ENCODE results near the gene CHRND. TPM values are rescaled to one million over a fixed set of nuclear protein-coding genes. Genes with fewer than 3 reads are reported as not detected.

Gene CHRND
- total and polyA plus RNA-seq, 2 of the 13 experiments (the other 11 are each of a cell fraction or from before 2014, with no cell fraction given), result 0.18 TPM; not detected in 1

- TF ChIP-seq ZNF292 (CRISPR knock-in tag; IDR thresholded peaks at IDR 0.05; ENCODE audit: borderline replicate concordance, low read depth) (peak; percentile 33; the same call in 1 of the 2 replicates), THAP11 (CRISPR knock-in tag; IDR thresholded peaks at IDR 0.05) (no peak), GPN1 (CRISPR knock-in tag; IDR thresholded peaks at IDR 0.05; ENCODE audit: borderline replicate concordance) (no peak), TP53 (CRISPR knock-in tag; conservative IDR thresholded peaks at IDR 0.05) (no peak), NKX3-1 (CRISPR knock-in tag; IDR thresholded peaks at IDR 0.05) (no peak), SIX1 (CRISPR knock-in tag; IDR thresholded peaks at IDR 0.05; ENCODE audit: borderline replicate concordance) (peak; percentile 51; the same call in 1 of the 2 replicates), ZNF816 (CRISPR knock-in tag; IDR thresholded peaks at IDR 0.05; ENCODE audit: borderline replicate concordance) (no peak), ZNF263 (CRISPR knock-in tag; IDR thresholded peaks at IDR 0.05) (no peak), SCMH1 (CRISPR knock-in tag; IDR thresholded peaks at IDR 0.05; ENCODE audit: borderline replicate concordance) (no peak), TOE1 (CRISPR knock-in tag; IDR thresholded peaks at IDR 0.05) (no peak), RXRB (CRISPR knock-in tag; IDR thresholded peaks at IDR 0.05; ENCODE audit: borderline replicate concordance) (peak; percentile 55; the same call in 1 of the 2 replicates), ZSCAN9 (CRISPR knock-in tag; IDR thresholded peaks at IDR 0.05; ENCODE audit: borderline replicate concordance) (no peak), SIN3B (IDR thresholded peaks at IDR 0.05; ENCODE audit: low read length) (no peak), ZNF17 (CRISPR knock-in tag; IDR thresholded peaks at IDR 0.05) (no peak), THAP7 (CRISPR knock-in tag; IDR thresholded peaks at IDR 0.05) (no peak), NCOA5 (CRISPR knock-in tag; IDR thresholded peaks at IDR 0.05) (no peak), ZNF577 (CRISPR knock-in tag; IDR thresholded peaks at IDR 0.05; ENCODE audit: borderline replicate concordance, low read depth) (no peak), FLYWCH1 (CRISPR knock-in tag; IDR thresholded peaks at IDR 0.05) (no peak), PPARG (CRISPR knock-in tag; conservative IDR thresholded peaks at IDR 0.05) (0 out of 2 replicates have a peak, but pooled peaks have one; percentile 45), ZFP62 (CRISPR knock-in tag; IDR thresholded peaks at IDR 0.05) (no peak), ZNF143 (CRISPR knock-in tag; IDR thresholded peaks at IDR 0.05) (peak; percentile 69), ZNF441 (CRISPR knock-in tag; IDR thresholded peaks at IDR 0.05; ENCODE audit: borderline replicate concordance) (no peak), RELA (CRISPR knock-in tag; IDR thresholded peaks at IDR 0.05) (0 out of 2 replicates have a peak, but pooled peaks have one; percentile 27), DMAP1 (CRISPR knock-in tag; IDR thresholded peaks at IDR 0.05) (no peak; the same call in 1 of the 2 replicates), ZNF3 (CRISPR knock-in tag; IDR thresholded peaks at IDR 0.05) (no peak), ZNF558 (CRISPR knock-in tag; IDR thresholded peaks at IDR 0.05; ENCODE audit: borderline replicate concordance) (no peak), ZNF496 (CRISPR knock-in tag; IDR thresholded peaks at IDR 0.05; ENCODE audit: insufficient replicate concordance) (no peak), CCDC6 (CRISPR knock-in tag; IDR thresholded peaks at IDR 0.05) (no peak), ZNF782 (CRISPR knock-in tag; IDR thresholded peaks at IDR 0.05; ENCODE audit: borderline replicate concordance) (no peak), HMGXB4 (CRISPR knock-in tag; IDR thresholded peaks at IDR 0.05; ENCODE audit: borderline replicate concordance in 1 of 2, low read depth in 1 of 2) (no peak)
Measured at GRCh38 chr2:232574674-232575403, 48.9 kb downstream of the CHRND start (continued).
